Left kidney (tissue), 2 donors: ENCODE data around the gene NAGS. TPM values are rescaled to one million over a fixed set of nuclear protein-coding genes. Genes with fewer than 3 reads are reported as not detected.
"Not testable (repeated sequence)": the region's sequence is repeated elsewhere in the genome, so short reads cannot be mapped to it uniquely, and the experiment has no call there.

Source experiments
- DNase-seq: peaks from one replicate; pipeline ENCODE4 v3.0.0-alpha.2; 2013
- polyA plus RNA-seq: library from polyadenylated mRNA; unstranded; fragments of 120-200 nt; gene quantifications from one replicate; pipeline ENCODE4 v1.2.1, GENCODE V29; 2013; ENCODE audit not compliant: insufficient read length

Gene NAGS
- polyA plus RNA-seq, 1 donor, result 2.0 TPM

DNA sequence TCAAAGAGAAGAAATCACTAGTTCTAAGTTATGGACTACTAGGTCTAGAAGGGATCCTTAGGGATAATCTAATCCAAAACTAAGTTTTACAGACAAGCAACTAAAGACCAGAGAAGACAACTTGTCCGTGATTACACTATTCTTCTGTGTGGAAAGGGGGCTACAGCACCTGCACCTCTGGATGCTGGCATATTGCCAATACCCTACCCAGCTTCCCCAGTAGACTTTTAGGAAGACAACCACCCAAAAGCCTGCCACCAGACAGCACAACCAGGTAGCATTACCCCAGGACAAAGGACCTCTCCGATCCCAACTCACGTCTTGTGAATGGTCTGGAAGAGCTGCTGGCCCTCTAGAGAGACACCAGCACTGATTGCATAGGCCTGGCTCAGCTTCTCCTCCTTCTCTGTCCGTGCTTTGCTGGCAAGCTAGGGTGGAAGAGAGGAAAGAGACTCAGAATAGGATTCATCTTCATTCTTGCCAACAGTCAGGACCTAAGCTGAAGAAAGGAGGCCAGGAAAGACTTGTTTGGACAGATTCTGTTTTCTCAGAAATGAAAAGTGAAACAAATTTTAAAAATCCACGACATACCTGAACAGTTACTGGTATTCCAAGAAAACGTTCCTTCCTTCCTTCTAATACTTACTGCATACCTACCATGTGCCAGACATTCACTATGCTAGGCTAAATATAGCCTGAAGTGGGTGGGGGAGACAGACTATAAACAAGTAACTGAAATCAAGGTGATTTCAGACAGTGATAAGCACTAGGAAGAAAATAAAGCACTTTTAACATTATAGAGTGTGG is 35.6 kb downstream of the NAGS start:
- no peak for DNase-seq

DNA sequence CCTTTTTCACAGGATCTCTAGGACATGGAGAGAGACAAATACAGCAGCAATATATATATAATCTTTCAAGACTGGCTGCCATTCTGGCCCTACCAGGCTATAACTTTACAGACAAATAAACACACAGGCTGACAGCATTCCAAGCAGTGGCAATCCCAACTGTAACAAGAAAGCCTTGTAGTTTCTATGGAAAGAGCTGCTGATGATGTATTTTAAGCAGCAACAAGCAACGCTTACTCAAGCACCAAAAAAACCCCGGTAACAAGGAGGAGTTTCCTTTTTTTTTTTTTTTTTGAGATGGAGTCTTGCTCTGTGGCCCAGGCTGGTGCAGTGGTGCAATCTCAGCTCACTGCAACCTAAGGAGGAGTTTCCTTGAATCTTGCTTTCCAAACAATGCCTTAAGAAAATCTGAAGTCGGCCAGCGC is 38.9 kb downstream of the NAGS start:
- no peak for DNase-seq

DNA sequence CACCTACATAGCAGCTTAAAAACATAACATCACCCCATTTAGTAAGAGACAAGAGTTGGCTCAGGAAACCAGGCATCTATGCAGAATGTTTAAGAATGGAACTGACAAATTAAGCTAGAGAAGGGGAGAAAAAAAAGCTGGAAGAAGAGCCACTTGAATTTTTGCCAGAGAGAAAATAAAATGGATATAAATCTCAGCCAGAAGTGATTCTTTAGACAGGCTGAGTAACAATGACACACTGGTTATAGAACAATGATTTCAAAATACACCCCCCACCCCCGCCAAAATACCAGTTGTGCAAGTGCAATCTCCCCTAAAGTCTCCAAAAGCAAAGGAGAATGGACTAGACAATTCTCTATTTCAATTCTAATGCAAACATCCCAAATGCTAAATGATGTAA is 39.6 kb downstream of the NAGS start:
- no peak for DNase-seq

DNA sequence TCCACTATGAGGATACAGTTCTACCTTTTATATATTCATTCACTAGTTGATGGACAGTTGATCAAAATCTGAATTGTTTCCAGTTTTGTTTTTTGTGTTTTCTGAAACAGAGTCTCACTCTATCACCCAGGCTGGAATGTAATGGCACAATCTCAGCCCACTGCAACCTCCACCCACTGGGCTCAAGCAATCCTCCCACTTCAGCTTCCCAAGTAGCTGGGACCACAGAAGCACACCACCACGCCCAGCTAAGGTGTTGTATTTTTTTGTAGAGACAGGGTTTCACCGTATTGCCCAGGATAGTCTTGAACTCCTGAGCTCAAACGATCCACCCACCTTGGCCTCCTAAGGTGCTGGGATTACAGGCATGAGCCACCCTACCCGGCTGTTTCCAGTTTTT is 41.1 kb downstream of the NAGS start:
- DNase-seq, result no peak

DNA sequence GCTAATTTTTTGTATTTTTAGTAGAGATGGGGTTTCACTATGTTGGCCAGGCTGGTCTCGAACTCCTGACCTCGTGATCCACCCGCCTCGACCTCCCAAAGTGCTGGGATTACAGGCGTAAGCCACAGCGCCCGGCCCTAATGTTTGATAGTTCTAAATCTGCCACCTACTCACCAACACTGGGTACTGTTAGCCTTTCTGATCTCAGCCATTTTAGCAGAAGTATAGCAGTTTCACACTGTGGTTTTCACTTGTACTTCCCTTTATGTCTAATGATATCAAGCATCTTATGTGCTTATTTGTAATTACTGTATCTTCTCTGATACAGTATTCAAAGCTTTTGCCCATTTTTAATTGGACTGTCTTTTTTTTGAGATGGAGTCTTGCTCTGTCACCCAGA is 42.5 kb downstream of the NAGS start:
- DNase-seq, result not testable (repeated sequence)

DNA sequence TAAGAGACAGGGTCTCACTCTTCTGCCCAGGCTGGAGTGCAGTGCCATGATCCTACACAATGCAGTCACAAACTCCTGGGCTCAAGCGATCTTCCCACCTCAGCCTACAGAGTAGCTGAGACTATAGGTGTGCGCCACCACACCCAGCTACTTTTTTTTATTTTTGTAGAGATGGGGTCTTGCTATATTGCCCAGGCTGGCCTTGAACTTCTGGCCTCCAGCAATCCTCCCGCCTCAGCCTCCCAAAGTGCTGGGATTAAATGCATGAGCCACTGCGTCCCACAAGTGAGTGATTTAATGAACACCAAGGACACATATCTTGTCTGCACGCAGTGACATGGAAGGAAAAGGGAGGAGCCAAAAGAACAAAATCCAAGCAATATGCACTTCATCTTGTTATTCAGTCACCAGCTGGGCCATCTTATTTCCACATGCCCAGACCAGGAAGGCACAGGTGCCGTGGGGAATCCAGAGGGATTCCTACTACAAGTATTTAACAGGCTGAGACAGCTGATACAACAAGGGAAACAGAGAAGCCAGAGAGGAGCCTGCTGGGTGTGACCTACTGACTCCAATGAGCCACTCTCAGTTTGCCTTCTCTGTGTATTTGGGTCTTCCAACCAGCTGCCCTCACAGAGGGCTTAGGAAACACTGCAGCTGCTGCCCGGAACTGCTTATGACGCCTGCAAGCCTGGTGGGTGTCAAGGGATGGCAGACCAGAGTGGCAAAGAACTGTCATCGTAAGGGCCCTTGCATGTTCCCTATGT is 45.1 kb downstream of the NAGS start:
- DNase-seq, result no peak

DNA sequence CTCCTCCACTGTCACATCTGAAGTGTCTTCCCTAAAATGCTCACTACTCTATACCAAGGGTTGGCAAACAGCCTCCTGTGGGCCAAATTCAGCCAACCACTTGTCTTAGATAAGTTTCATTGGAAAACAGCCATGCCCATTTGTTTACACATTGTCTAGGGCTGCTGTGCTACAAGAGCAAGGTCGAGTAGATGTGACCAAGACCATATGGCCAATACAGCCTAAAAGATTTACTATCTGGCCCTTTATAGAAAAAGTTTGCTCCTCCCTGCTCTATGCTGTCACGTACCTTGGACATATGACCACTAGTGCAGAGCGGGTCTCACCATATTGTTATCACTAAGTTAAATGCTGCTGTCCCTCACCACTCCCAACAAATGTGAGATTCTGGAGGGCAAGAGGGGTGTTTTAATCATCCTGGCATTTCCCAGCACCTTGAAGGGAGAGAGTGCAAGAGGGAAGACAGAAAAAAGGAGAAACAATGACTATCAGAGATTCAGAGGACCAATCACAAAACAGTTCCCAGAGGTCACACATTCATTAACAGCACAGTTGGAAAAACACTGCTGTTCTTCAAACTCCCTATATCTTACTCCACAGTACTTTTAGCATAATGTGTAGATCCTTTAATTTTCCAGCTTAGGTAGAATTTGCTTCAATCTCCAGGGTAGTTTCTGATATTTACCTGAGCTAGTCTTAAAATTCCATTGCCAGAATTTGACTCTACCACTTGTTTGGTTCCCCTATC is 48.9 kb downstream of the NAGS start:
- no peak for DNase-seq

Other genes starting within 250 kb of the NAGS start
- 30.9 TPM for gene SOST, start 245.8 kb upstream of the NAGS start, polyA plus RNA-seq
- gene DUSP3, start 225.6 kb upstream of the NAGS start, polyA plus RNA-seq, result 58.5 TPM
- 0.10 TPM for gene CFAP97D1, start 224.2 kb upstream of the NAGS start, polyA plus RNA-seq
- gene MPP3, start 171.5 kb upstream of the NAGS start, polyA plus RNA-seq, result 13.6 TPM
- gene CD300LG, start 157.4 kb upstream of the NAGS start, polyA plus RNA-seq, result 0.70 TPM
- gene MPP2, start 97.1 kb upstream of the NAGS start, polyA plus RNA-seq, result 6.4 TPM
- gene PPY, start 62.1 kb upstream of the NAGS start, polyA plus RNA-seq, result 0.45 TPM
- gene PYY, start 50.7 kb upstream of the NAGS start, polyA plus RNA-seq, result 0.22 TPM
- 38.7 TPM for gene TMEM101, start 10.3 kb downstream of the NAGS start, polyA plus RNA-seq
- 47.4 TPM for gene LSM12, start 62.0 kb downstream of the NAGS start, polyA plus RNA-seq
- 69.6 TPM for gene G6PC3, start 66.1 kb downstream of the NAGS start, polyA plus RNA-seq
- gene HDAC5, start 119.0 kb downstream of the NAGS start, polyA plus RNA-seq, result 44.7 TPM
- gene HROB, start 137.3 kb downstream of the NAGS start, polyA plus RNA-seq, result 6.8 TPM
- 3.0 TPM for gene ASB16, start 166.1 kb downstream of the NAGS start, polyA plus RNA-seq
- 46.8 TPM for gene TMUB2, start 182.3 kb downstream of the NAGS start, polyA plus RNA-seq
- gene ATXN7L3, start 195.3 kb downstream of the NAGS start, polyA plus RNA-seq, result 69.2 TPM
- gene UBTF, start 215.1 kb downstream of the NAGS start, polyA plus RNA-seq, result 121 TPM